Cerebellar nuclear complex (tissue), 1 donor: Measurements from ENCODE around the gene BAD.
A peak's percentile ranks its signal among the peaks of the same experiment; 100 is the strongest.
"Not testable (repeated sequence)": the region's sequence is repeated elsewhere in the genome, so short reads cannot be mapped to it uniquely, and the experiment has no call there.

ENCODE experiments used
- DNase-seq, 2 experiments: peaks; one replicate each; lab custom pipeline; 2025; lab: John Stamatoyannopoulos, UW

BAD gene

DNA sequence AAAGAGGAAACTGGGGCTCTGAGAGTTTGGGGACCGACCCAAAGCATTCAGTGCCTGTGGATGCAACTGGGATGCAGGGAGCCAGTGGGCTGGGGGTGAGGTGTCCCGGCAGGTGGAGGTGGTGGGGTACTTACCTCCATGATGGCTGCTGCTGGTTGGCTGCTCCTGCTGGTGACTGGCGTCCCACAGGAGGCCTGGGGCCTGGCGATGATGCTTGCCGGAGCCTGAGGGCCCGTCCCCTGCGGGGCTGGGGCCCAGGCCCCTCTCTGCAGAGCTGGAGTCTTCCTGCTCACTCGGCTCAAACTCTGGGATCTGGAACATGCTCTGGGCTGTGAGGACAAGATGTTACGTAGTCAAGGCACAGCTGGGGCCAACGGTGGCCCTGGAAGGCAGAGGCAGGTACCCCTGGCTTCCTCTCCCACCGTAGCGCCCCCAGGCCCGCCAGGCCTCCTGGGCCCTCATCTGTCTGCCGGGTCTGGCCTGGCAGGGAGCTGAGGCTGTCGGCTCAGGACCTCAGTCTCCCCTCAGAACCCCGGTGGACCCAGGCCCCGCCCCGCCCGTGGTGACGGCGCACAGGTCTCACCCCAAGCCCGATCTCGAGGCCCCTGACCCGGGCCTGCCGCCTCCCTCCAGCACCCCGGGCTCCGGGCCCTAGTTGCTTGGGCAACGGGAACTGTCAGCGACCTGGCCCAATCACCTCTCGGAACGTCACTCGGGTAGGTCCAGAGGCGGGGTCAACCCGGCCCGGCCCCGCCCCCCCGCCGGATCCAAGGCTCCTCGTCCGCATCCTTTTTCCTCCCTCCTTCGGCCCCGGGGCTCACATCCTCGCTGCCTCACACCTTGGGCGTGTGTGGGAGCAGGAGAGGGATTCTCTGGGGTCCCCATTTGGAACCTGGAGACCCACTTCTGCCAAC is at the start of gene BAD:
Gene BAD (minus strand): TSS at position 618 of the 914 bp plus-strand sequence. CDS start 297 bp downstream, at position 321.
- DNase-seq: peak; percentile 80 to 84

GRCh38 chr11:64333556-64333955 is 49.1 kb upstream of the BAD start:
- no peak for DNase-seq

- no peak for DNase-seq
Measured at GRCh38 chr11:64331569-64332371, 47.3 kb upstream of the BAD start.

DNA sequence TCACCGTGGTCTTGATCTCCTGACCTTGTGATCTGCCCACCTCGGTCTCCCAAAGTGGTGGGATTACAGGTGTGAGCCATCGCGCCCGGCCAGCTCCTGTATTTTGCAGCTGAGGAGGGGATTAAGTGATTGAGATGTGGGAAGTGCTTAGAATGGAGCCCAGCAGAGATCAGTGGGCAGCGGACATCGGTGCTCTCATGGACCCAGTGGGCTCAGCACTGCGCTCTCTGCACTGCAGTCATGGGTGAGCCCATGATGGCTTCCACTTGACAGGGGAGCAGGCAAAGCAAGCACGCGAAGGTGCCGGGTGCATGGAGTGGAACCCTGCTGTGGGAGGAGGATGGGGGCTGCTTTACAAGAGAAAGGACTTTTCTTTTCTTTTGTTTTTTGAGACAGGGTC is 46.4 kb upstream of the BAD start:
- no peak for DNase-seq

- no peak for DNase-seq
Measured at GRCh38 chr11:64327993-64328392, 43.5 kb upstream of the BAD start.

GRCh38 chr11:64327375-64327774 is 42.9 kb upstream of the BAD start:
- no peak for DNase-seq

DNA sequence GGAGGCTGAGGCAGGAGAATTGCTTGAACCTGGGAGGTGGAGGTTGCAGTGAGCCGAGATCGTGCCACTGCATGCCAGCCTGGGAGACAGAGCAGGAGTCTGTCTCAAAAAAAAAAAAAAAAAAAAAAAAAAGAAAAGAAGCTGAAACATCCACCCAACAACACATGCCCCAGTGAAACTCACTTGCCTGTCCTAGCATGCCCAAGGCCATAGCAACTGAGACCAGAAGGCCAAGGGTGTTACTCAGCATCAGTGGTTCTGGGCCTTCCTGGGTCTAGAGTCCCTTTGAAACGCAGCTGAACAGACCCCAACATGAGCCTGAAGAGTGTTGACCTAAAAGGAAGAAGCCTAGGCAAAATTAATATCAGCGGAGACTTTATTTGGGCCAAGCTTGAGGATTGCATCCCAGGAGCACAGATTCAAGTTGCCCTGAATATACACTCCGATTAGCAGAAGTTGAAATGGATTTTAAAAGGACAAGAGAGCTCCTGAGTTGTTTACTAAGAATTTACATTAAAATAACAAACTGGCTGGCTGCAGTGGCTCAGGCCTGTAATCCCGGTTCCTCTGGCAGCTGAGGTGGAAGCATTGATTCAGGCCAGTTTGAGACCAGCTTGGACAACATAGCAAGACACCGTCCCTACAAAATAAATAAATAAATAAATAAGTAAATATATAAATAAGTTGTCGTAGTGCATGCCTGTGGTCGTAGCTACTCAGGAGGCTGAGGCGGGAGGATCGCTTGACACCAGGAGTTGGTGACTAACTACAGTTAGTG is 40.4 kb upstream of the BAD start:
- no peak for DNase-seq

- not testable (repeated sequence) for DNase-seq
Measured at GRCh38 chr11:64323984-64324383, 39.5 kb upstream of the BAD start.

DNA sequence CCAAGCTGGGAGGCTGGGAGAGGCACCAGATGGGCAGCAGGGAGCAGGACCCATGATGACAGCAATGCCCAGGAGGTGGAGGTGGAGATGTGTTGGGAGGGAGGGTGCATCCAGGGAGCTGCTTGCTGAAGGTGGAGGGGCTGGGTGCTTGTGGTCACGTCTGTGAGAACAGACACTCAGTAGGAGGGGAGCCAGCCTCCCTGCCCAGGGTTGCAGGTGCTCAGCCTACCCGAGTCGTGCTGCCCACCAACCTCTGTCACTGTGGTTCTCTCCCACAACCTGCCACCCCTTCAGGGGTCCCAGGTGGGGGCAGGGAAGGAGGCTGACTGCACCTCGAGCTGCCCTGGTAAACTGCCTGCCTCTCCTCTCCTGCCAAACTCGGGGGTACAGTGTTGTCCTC is 38.9 kb upstream of the BAD start:
- no peak for DNase-seq

DNA sequence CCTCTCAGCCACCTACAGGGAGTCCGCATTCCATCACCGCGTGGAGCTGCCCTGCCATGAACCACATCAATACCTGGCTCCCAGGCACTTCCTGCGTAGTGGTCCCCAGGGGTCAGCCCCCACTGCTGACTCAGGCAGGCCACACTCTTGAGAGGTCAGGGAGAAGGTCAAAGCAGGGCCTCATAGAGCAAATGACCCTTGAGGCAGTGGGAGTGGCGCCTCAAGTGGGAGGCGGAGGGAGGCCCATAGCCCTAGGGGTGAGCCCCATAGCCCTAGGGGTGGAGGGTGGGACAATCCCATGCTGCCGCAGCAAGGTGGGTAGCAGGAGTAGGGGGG is 38.4 kb upstream of the BAD start:
- no peak for DNase-seq

DNA sequence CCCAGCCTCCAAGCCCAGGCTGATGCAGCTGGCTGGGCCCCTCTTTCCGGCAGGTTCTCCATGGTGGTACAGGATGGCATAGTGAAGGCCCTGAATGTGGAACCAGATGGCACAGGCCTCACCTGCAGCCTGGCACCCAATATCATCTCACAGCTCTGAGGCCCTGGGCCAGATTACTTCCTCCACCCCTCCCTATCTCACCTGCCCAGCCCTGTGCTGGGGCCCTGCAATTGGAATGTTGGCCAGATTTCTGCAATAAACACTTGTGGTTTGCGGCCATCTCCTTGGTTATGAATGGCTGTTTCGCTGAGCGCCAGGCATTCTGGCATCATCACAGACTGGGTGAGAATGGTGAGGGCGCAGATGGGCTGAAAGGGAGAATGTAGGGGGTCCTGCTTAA is 37.1 kb upstream of the BAD start:
- DNase-seq: no peak

GRCh38 chr11:64321026-64321425 is 36.6 kb upstream of the BAD start:
- no peak for DNase-seq

GRCh38 chr11:64320556-64320955 is 36.1 kb upstream of the BAD start:
- DNase-seq: no peak

GRCh38 chr11:64318766-64319761 is 34.6 kb upstream of the BAD start:
- no peak for DNase-seq

DNA sequence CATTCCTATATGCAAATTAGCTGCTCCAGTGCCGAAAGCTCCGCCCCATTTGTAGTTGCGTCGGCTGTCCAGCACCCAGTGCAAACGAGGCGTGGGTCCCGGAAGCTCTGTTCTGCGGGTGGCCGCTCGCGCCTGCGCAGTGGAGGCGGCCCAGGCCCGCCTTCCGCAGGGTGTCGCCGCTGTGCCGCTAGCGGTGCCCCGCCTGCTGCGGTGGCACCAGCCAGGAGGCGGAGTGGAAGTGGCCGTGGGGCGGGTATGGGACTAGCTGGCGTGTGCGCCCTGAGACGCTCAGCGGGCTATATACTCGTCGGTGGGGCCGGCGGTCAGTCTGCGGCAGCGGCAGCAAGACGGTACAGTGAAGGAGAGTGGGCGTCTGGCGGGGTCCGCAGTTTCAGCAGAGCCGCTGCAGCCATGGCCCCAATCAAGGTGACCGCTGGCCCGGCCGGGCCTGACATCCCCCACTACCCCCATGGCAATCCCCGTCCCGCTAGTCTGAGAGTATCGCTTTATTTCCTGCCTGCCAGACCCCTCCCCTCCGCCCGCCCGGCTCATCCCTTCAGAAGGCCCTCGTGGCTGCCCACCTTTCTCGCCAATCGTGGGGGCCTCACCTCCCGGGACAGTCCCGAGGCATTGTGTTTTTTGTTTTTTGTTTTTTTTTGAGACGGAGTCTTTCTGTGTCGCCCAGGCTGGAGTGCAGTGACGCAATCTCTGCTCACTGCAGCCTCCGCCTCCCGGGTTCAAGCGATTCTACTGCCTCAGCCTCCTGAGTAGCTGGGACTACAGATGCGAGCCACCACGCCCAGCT is 33.7 kb upstream of the BAD start, which contains the start of gene PRDX5:
Gene PRDX5 (plus strand): TSS at position 161 of the 805 bp plus-strand sequence. CDS start 95 bp downstream, at position 256.
- DNase-seq: peak; percentile 81 to 83

GRCh38 chr11:64317325-64317960 is 33.0 kb upstream of the BAD start, which contains the start of gene TRMT112:
TSS of gene TRMT112 (minus strand) at chr11:64317559. CDS start at chr11:64317526, 33 bp downstream.
- DNase-seq: peak; percentile 84 to 95

DNA sequence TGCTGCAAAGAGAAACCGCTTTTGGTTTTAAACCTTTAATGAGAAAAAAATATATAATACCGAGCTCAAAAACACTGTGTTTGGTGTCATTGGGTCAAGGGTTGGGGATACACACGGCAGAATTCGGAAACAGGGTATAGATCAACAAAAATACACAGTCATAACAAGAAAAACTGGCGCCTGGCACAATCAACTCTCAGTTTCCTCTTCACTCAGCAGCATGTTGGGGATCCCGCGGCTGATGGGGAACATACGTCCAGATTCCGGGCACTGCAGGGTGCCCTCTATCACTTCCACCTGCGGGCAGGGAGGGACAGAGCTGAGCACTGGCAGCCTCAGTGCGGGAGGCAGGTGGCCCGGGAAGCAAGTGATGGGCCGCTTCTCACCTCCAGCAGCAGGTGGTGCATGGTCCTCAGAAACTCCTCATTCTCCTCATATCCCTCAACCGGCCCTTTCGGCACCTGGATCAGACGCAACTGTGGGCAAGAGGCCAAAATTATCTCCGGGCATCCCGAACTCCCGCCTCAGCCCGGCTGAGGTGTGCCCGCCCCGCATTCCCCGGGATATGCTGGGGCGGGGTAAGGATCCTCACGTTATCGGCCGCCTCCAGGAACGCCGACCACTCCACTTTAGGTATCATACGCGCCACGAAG is 32.3 kb upstream of the BAD start:
- no peak for DNase-seq

GRCh38 chr11:64315667-64316526 is 31.4 kb upstream of the BAD start:
- not testable (repeated sequence) for DNase-seq
